ENCODE data around the gene GSK3A. TPM values are rescaled to one million over a fixed set of nuclear protein-coding genes. Genes with fewer than 3 reads are reported as not detected.

Gene GSK3A
- total RNA-seq, 1 donor from 2014 or later: 54.7 TPM

DNA sequence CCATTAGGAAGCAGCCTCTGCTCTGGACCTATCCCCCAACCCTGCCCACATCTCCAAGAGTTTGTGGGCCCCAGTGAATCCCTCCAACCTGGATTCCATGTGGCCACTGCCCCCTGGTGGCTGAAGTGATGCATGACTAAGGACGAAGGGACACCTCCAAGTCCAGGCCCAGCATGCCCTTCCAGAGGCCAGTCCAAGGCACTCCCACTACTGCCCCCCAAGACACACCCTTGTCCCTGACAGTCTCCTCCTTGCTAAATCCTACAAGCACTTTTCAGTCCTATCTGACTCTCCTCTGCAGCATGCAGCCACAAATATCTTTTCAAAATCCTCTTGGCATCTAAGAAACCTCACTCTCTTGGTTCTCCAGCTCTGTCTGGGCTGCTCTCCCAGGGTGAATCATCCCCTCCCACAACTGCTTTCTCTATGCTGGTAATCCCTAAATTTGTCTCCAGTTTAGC, 58.0 kb downstream of the GSK3A start:
- Mint-ChIP-seq H3K4me1 (ENCODE audit: low read depth) (no peaks in the 10 kb centered on the region), H3K4me3 (ENCODE audit: low read depth) (no peak overlapping the region), H3K27ac (no peak overlapping the region), H3K27me3 (peaks cover 47% of the 10 kb centered on the region), H3K9me3 (ENCODE audit: low read depth) (no peaks in the 10 kb centered on the region), H3K36me3 (ENCODE audit: insufficient read depth) (no peaks in the 10 kb centered on the region)
- TF ChIP-seq, protein P1, sequence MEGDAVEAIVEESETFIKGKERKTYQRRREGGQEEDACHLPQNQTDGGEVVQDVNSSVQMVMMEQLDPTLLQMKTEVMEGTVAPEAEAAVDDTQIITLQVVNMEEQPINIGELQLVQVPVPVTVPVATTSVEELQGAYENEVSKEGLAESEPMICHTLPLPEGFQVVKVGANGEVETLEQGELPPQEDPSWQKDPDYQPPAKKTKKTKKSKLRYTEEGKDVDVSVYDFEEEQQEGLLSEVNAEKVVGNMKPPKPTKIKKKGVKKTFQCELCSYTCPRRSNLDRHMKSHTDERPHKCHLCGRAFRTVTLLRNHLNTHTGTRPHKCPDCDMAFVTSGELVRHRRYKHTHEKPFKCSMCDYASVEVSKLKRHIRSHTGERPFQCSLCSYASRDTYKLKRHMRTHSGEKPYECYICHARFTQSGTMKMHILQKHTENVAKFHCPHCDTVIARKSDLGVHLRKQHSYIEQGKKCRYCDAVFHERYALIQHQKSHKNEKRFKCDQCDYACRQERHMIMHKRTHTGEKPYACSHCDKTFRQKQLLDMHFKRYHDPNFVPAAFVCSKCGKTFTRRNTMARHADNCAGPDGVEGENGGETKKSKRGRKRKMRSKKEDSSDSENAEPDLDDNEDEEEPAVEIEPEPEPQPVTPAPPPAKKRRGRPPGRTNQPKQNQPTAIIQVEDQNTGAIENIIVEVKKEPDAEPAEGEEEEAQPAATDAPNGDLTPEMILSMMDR (IDR thresholded peaks at IDR 0.05; ENCODE audit: unreplicated experiment): peak; percentile 90
- DNase-seq (ENCODE audit: low spot score, unreplicated experiment): peak; percentile 80

Other genes with a start within 250 kb of the GSK3A start
- 0.29 TPM in 2 replicates for gene ATP1A3, start 248.4 kb downstream of the GSK3A start, total RNA-seq
- 10.7 and 11.6 TPM in 2 replicates for gene GRIK5, start 172.4 kb downstream of the GSK3A start, total RNA-seq
- 19.3 and 22.5 TPM in 2 replicates for gene ZNF574, start 166.4 kb downstream of the GSK3A start, total RNA-seq
- 0.89 and 1.6 TPM in 2 replicates for gene POU2F2, start 110.2 kb downstream of the GSK3A start, total RNA-seq
- gene DEDD2, start 24.9 kb downstream of the GSK3A start, total RNA-seq: 35.7 and 38.3 TPM in 2 replicates
- gene ZNF526, start 22.3 kb downstream of the GSK3A start, total RNA-seq: 17.6 and 21.1 TPM in 2 replicates
- 106 and 111 TPM in 2 replicates for gene ERF, start 12.5 kb upstream of the GSK3A start, total RNA-seq
- gene CIC, start 26.6 kb upstream of the GSK3A start, total RNA-seq: 86.0 and 87.2 TPM in 2 replicates
- gene PRR19, start 59.5 kb upstream of the GSK3A start, total RNA-seq: 3.2 and 3.4 TPM in 2 replicates
- gene PAFAH1B3, start 60.0 kb upstream of the GSK3A start, total RNA-seq: 144 and 157 TPM in 2 replicates
- 1.9 and 2.0 TPM in 2 replicates for gene TMEM145, start 70.7 kb upstream of the GSK3A start, total RNA-seq
- gene MEGF8, start 83.0 kb upstream of the GSK3A start, total RNA-seq: 51.9 and 61.7 TPM in 2 replicates
- gene CNFN, start 147.7 kb upstream of the GSK3A start, total RNA-seq: 2.8 and 2.9 TPM in 2 replicates
- gene LIPE, start 184.8 kb upstream of the GSK3A start, total RNA-seq: 12.8 and 13.4 TPM in 2 replicates
- 0.48 and 0.64 TPM in 2 replicates for gene CXCL17, start 200.3 kb upstream of the GSK3A start, total RNA-seq